IMR-90 (cell line): ENCODE data around the gene MAEA. TPM values are rescaled to one million over a fixed set of nuclear protein-coding genes. Genes with fewer than 3 reads are reported as not detected.

ENCODE experiments used
- ATAC-seq: fragments of 200-7000 bp; cut with Tn5 transposase; 2 replicates; pipeline ENCODE4 v1.9.1; 2020; ENCODE audit warnings: low read depth, mild to moderate bottlenecking, moderate library complexity
- Bru-seq: library from RNA; stranded (reverse); fragments of 400-500 nt; gene quantifications from one replicate; lab custom pipeline; 2021; lab: Mats Ljungman, UMichigan
- BruChase-seq, 2 experiments: library from RNA; stranded (reverse); fragments of 400-500 nt; gene quantifications; one replicate each; lab custom pipeline; 2021; lab: Mats Ljungman, UMichigan
- BruUV-seq: library from RNA; stranded (reverse); fragments of 400-500 nt; replicated peaks from 2 replicates; lab custom pipeline; 2021; lab: Mats Ljungman, UMichigan
- CTCF ChIA-PET: fragments of 300-600 bp; formaldehyde crosslinking; extraction: SDS; loops from one replicate; lab custom pipeline; 2021; ENCODE audit warnings: antibody characterized with exemption; lab: Yijun Ruan, JAX
- POLR2A ChIA-PET: fragments of 300-600 bp; sonication (Branson Sonifier 250); formaldehyde crosslinking; loops from one replicate; lab custom pipeline; 2022; ENCODE audit warnings: antibody characterized with exemption; ENCODE audit not compliant: unreplicated experiment; lab: Charles Lee
- DNase-seq: peaks from one replicate; pipeline ENCODE4 v3.0.0; 2013
- H2AFZ ChIP-seq: replicated peaks from 2 replicates; pipeline ENCODE3; 2013; ENCODE audit warnings: low read length, mild to moderate bottlenecking; ENCODE audit not compliant: poor library complexity
- H2AK5ac ChIP-seq: 2 replicates; pipeline ENCODE4 v1.6.1; 2013; ENCODE audit warnings: low read depth, low read length, inconsistent platforms
- H2AK9ac ChIP-seq: replicated peaks from 2 replicates; pipeline ENCODE3; 2013; ENCODE audit warnings: mild to moderate bottlenecking, low read depth, low read length, moderate library complexity; ENCODE audit not compliant: poor library complexity
- H2BK120ac ChIP-seq: 2 replicates; pipeline ENCODE4 v1.6.1; 2013; ENCODE audit warnings: low read depth, low read length, inconsistent platforms
- H2BK15ac ChIP-seq: 3 replicates; pipeline ENCODE4 v1.6.1; 2013; ENCODE audit warnings: low read depth, low read length, inconsistent platforms
- H2BK20ac ChIP-seq: 2 replicates; pipeline ENCODE4 v1.6.1; 2013; ENCODE audit warnings: low read depth, mild to moderate bottlenecking, inconsistent platforms, low read length, moderate library complexity
- H2BK5ac ChIP-seq: 2 replicates; pipeline ENCODE4 v1.6.1; 2013; ENCODE audit warnings: mild to moderate bottlenecking, low read depth, low read length, inconsistent platforms; ENCODE audit not compliant: poor library complexity, severe bottlenecking
- H3K14ac ChIP-seq: replicated peaks from 2 replicates; pipeline ENCODE4 v1.6.1; 2013; ENCODE audit warnings: low read depth, low read length, inconsistent platforms
- H3K18ac ChIP-seq: 2 replicates; pipeline ENCODE4 v1.6.1; 2013; ENCODE audit warnings: low read depth, low read length, control low read depth
- H3K23ac ChIP-seq: 2 replicates; pipeline ENCODE4 v1.6.1; 2013; ENCODE audit warnings: low read depth, low read length, inconsistent platforms
- H3K27ac ChIP-seq: 2 replicates; pipeline ENCODE4 v1.5.1; 2013; ENCODE audit warnings: mild to moderate bottlenecking, control low read depth, low read length; ENCODE audit not compliant: insufficient read depth
- H3K27me3 ChIP-seq: 2 replicates; pipeline ENCODE4 v1.6.1; 2013; ENCODE audit warnings: low read length; ENCODE audit not compliant: control insufficient read depth, insufficient read depth
- H3K36me3 ChIP-seq: 2 replicates; pipeline ENCODE4 v1.6.1; 2013; ENCODE audit warnings: low read length, mixed read lengths; ENCODE audit not compliant: control insufficient read depth, insufficient read depth
- H3K4ac ChIP-seq: 2 replicates; pipeline ENCODE4 v1.6.1; 2013; ENCODE audit warnings: low read depth, low read length, inconsistent platforms
- H3K4me1 ChIP-seq: 2 replicates; pipeline ENCODE4 v1.6.1; 2013; ENCODE audit warnings: low read length, mixed read lengths; ENCODE audit not compliant: control insufficient read depth, insufficient read depth
- H3K4me2 ChIP-seq: 2 replicates; pipeline ENCODE4 v1.6.1; 2013; ENCODE audit warnings: low read depth, mild to moderate bottlenecking, control low read depth, low read length, moderate library complexity
- H3K4me3 ChIP-seq: 2 replicates; pipeline ENCODE4 v1.5.1; 2013; ENCODE audit warnings: low read depth, mild to moderate bottlenecking, control low read depth, low read length, moderate library complexity; ENCODE audit not compliant: insufficient read depth
- H3K56ac ChIP-seq: 2 replicates; pipeline ENCODE4 v1.6.1; 2013; ENCODE audit warnings: low read length, inconsistent platforms; ENCODE audit not compliant: insufficient read depth; ENCODE audit errors: extremely low read depth
- H3K79me1 ChIP-seq, 2 experiments: 2 replicates each; pipeline ENCODE4 v1.6.1; 2013; ENCODE audit warnings: low read length in 2 of 2, inconsistent platforms in 1 of 2, low read depth in 1 of 2
- H3K9ac ChIP-seq: 2 replicates; pipeline ENCODE4 v1.6.1; 2013; ENCODE audit warnings: low read depth, low read length, control low read depth
- H3K9me1 ChIP-seq: 2 replicates; pipeline ENCODE4 v1.6.1; 2013; ENCODE audit warnings: low read length, inconsistent platforms; ENCODE audit not compliant: insufficient read depth
- H3K9me3 ChIP-seq: 2 replicates; pipeline ENCODE4 v1.6.1; 2013; ENCODE audit warnings: low read length; ENCODE audit not compliant: control insufficient read depth, insufficient read depth
- H4K20me1 ChIP-seq: 2 replicates; pipeline ENCODE4 v1.6.1; 2013; ENCODE audit warnings: low read length, inconsistent platforms; ENCODE audit not compliant: insufficient read depth
- H4K5ac ChIP-seq: 2 replicates; pipeline ENCODE4 v1.6.1; 2013; ENCODE audit warnings: mild to moderate bottlenecking, low read depth, low read length, control low read depth
- H4K8ac ChIP-seq, 2 experiments: 2 replicates each; pipeline ENCODE4 v1.6.1; 2013; ENCODE audit warnings: low read depth in 2 of 2, low read length in 2 of 2, control low read depth in 1 of 2, inconsistent platforms in 1 of 2
- H4K91ac ChIP-seq: 2 replicates; pipeline ENCODE4 v1.6.1; 2013; ENCODE audit warnings: low read depth, low read length, inconsistent platforms; ENCODE audit not compliant: insufficient read depth
- CEBPB ChIP-seq: IDR thresholded peaks from 2 replicates; pipeline ENCODE4 v1.6.1; 2012; ENCODE audit warnings: low read depth, low read length, improper control_type of control experiment
- FOS ChIP-seq: fragments of 150-350 bp; IDR thresholded peaks from 2 replicates; pipeline ENCODE4 v1.6.1; 2016; ENCODE audit warnings: low read depth, low read length
- MAZ ChIP-seq: IDR thresholded peaks from 2 replicates; pipeline ENCODE4 v1.6.1; 2012; ENCODE audit warnings: low read depth, mild to moderate bottlenecking, low read length, improper control_type of control experiment, moderate library complexity, borderline replicate concordance
- MXI1 ChIP-seq: IDR thresholded peaks from 2 replicates; pipeline ENCODE4 v1.6.1; 2012; ENCODE audit warnings: low read depth, mild to moderate bottlenecking, low read length, moderate library complexity, borderline replicate concordance
- NFE2L2 ChIP-seq: fragments of 150-350 bp; IDR thresholded peaks from 2 replicates; pipeline ENCODE4 v1.6.1; 2016; ENCODE audit warnings: low read depth, mild to moderate bottlenecking, low read length
- POLR2A ChIP-seq: IDR thresholded peaks from 2 replicates; pipeline ENCODE4 v1.6.1; 2012; ENCODE audit warnings: mild to moderate bottlenecking, low read depth, low read length
- RAD21 ChIP-seq: IDR thresholded peaks from 2 replicates; pipeline ENCODE4 v1.6.1; 2012; ENCODE audit warnings: low read length, improper control_type of control experiment
- WGBS, 2 experiments: methylation state at CpG; one replicate each; pipeline versions ENCODE4 v1.1.5 to v1.1.7; 2013; ENCODE audit warnings: missing lambda C conversion rate in 2 of 2; ENCODE audit not compliant: insufficient read length in 1 of 2; ENCODE audit errors: extremely low coverage in 2 of 2; 5-methylcytosine and 5-hydroxymethylcytosine counted together
- dilution Hi-C: fragments of 300-500 bp; cut with HindIII; formaldehyde crosslinking; loops from one replicate; pipeline ENCODE4 v1.14.3; 2018; ENCODE audit warnings: low sequenced_read_pairs; ENCODE audit not compliant: unreplicated experiment
- in situ Hi-C: fragments of 300-500 bp; cut with MboI; formaldehyde crosslinking; loops from 3 replicates; pipeline ENCODE4 v1.14.3; 2019; ENCODE audit warnings: low sequenced_read_pairs, inconsistent platforms, mixed read lengths
- intact Hi-C: fragments of 100-400 bp; cut with micrococcal nuclease; formaldehyde crosslinking; loops from 2 replicates; pipeline ENCODE4 v1.10.0; 2022
- long read RNA-seq: library from polyadenylated mRNA; unstranded; transcript quantifications from one replicate; pipeline ENCODE4 v2.0.0, GENCODE V29; 2021; ENCODE audit not compliant: unreplicated experiment
- polyA plus RNA-seq, 3 experiments: library from polyadenylated mRNA; depleted of rRNA; stranded (reverse); fragments of >200 nt; gene quantifications; 2 replicates each; pipeline ENCODE4 v1.2.3, GENCODE V29; 2012; ENCODE audit warnings: low replicate concordance in 1 of 3
- total RNA-seq: library from RNA; depleted of rRNA; stranded (reverse); fragments of >200 nt; gene quantifications from 2 replicates; pipeline ENCODE4 v1.2.3, GENCODE V29; 2012; rRNA removed

The MAEA gene
- total RNA-seq = 61.5 and 77.2 TPM in 2 replicates
- 108 and 120 TPM in 2 replicates for polyA plus RNA-seq (2012; rRNA removed)
- polyA plus RNA-seq (2012; cell fraction: cytosol; rRNA removed) = 108 and 119 TPM in 2 replicates
- polyA plus RNA-seq (2012; cell fraction: nucleus; rRNA removed; ENCODE audit: low replicate concordance) = 179 and 309 TPM in 2 replicates
- percentile 75 among the genes with signal in this experiment for Bru-seq, nascent RNA
- BruChase-seq, experiment 1, labeled RNA remaining after a 6-hour chase = percentile 80 among the genes with signal in this experiment
- percentile 75 among the genes with signal in this experiment for BruChase-seq, experiment 2, labeled RNA remaining after a 2-hour chase
- long read RNA-seq, transcript MAEA-202 (9 exons, 2,222 nt) = major isoform, 143 of 188 reads
- long read RNA-seq, partial matches to known transcripts = 23 of 188 reads
- long read RNA-seq, other reads (novel, unspliced or antisense) = 12 of 188 reads

- Histone ChIP-seq H2BK20ac (no peak within 1 kb of the TSS), H3K18ac (no peak within 1 kb of the TSS), H3K27ac (peak within 1 kb of the TSS; percentile 60), H2BK15ac (no peak within 1 kb of the TSS), H3K79me1 (peaks cover 0 to 26% of the 10 kb centered on the region in 2 experiments; a peak in 2 of 4 replicates), H2BK5ac (peak within 1 kb of the TSS; percentile 70), H3K9me1 (no peaks in the 10 kb centered on the region), H3K23ac (peak within 1 kb of the TSS; percentile 89), H3K9me3 (no peaks in the 10 kb centered on the region), H3K4me1 (peaks cover 4% of the 10 kb centered on the region), H3K27me3 (no peaks in the 10 kb centered on the region), H2AFZ (peak within 1 kb of the TSS; percentile 98), H4K8ac (peak within 1 kb of the TSS; percentile 81 to 99), H3K56ac (peak within 1 kb of the TSS; percentile 60), H3K4ac (peak within 1 kb of the TSS; percentile 71), H4K20me1 (peaks cover 40% of the 10 kb centered on the region), H4K5ac (peak within 1 kb of the TSS; percentile 68), H3K36me3 (peaks cover 3% of the 10 kb centered on the region; the same call in 1 of the 2 replicates), H2BK120ac (no peak within 1 kb of the TSS), H3K4me3 (peak within 1 kb of the TSS; percentile 92), H2AK9ac (peak within 1 kb of the TSS; percentile 93), H3K4me2 (peak within 1 kb of the TSS; percentile 99), H4K91ac (peak within 1 kb of the TSS; percentile 72), H3K9ac (peak within 1 kb of the TSS; percentile 90), H3K14ac (peak within 1 kb of the TSS; percentile 60), H2AK5ac (peak within 1 kb of the TSS; percentile 20)
- DNase-seq (peak; percentile 95), ATAC-seq (peak; percentile 98)
- ChIA-PET CTCF (no interaction called here), POLR2A (no interaction called here)
- intact Hi-C loops = no loop called here
- dilution Hi-C loops = no loop called here
- no TSS peak for BruUV-seq
- in situ Hi-C loops = no loop called here
- TF ChIP-seq RAD21 (no peak), MXI1 (peak; percentile 87), MAZ (peak; percentile 85; the same call in 1 of the 2 replicates), NFE2L2 (no peak), FOS (peak; percentile 32; the same call in 1 of the 2 replicates), CEBPB (peak; percentile 36), POLR2A (peak; percentile 88)
- 1% methylated on average over 48 of the region's 95 CpGs; no CpG with 5 or more reads in 1 of the 2 experiments for WGBS, 2 experiments
These were observed at the start of gene MAEA for GRCh38 chr4:1289207-1290164. Gene MAEA, plus strand, starts transcription at chr4:1289891. Its CDS starts 23 bp downstream, at chr4:1289914.
